ENCODE measurements around the gene BPIFB4. TPM values are rescaled to one million over a fixed set of nuclear protein-coding genes. Genes with fewer than 3 reads are reported as not detected.

BPIFB4 gene
- total RNA-seq, 1 experiment from 2014 or later = not detected

- Histone ChIP-seq H3K27me3 (no peaks in the 10 kb centered on the region), H3K36me3 (no peaks in the 10 kb centered on the region), H3K4me3 (no peak overlapping the region), H3K9me3 (no peaks in the 10 kb centered on the region)
- DNase-seq = no peak
Measured at GRCh38 chr20:33054381-33054780, 25.1 kb upstream of the BPIFB4 start.

- Histone ChIP-seq H3K4me3 (no peak overlapping the region), H3K36me3 (no peaks in the 10 kb centered on the region), H3K27me3 (no peaks in the 10 kb centered on the region), H3K9me3 (no peaks in the 10 kb centered on the region)
- DNase-seq = no peak
Measured at GRCh38 chr20:33054791-33055190, 24.7 kb upstream of the BPIFB4 start.

GRCh38 chr20:33059136-33059535 is 20.3 kb upstream of the BPIFB4 start:
- no peaks in the 10 kb centered on the region for H3K27me3 ChIP-seq
- H3K4me3 ChIP-seq = no peak overlapping the region
- H3K9me3 ChIP-seq = no peaks in the 10 kb centered on the region
- no peak for DNase-seq
- no peaks in the 10 kb centered on the region for H3K36me3 ChIP-seq

- Histone ChIP-seq H3K27me3 (no peaks in the 10 kb centered on the region), H3K4me3 (no peak overlapping the region), H3K9me3 (no peaks in the 10 kb centered on the region), H3K36me3 (no peaks in the 10 kb centered on the region)
- DNase-seq = no peak
Measured at GRCh38 chr20:33059741-33060390, 19.6 kb upstream of the BPIFB4 start.

GRCh38 chr20:33061658-33062028 is 17.8 kb upstream of the BPIFB4 start:
- no peak for DNase-seq
- Histone ChIP-seq H3K9me3 (no peaks in the 10 kb centered on the region), H3K4me3 (no peak overlapping the region), H3K27me3 (no peaks in the 10 kb centered on the region), H3K36me3 (no peaks in the 10 kb centered on the region)

- Histone ChIP-seq H3K9me3 (no peaks in the 10 kb centered on the region), H3K4me3 (no peak overlapping the region), H3K36me3 (no peaks in the 10 kb centered on the region), H3K27me3 (no peaks in the 10 kb centered on the region)
- no peak for DNase-seq
Measured at GRCh38 chr20:33062105-33062824, 17.2 kb upstream of the BPIFB4 start.

- Histone ChIP-seq H3K36me3 (no peaks in the 10 kb centered on the region), H3K27me3 (no peaks in the 10 kb centered on the region), H3K4me3 (no peak overlapping the region), H3K9me3 (no peaks in the 10 kb centered on the region)
- no peak for DNase-seq
Measured at GRCh38 chr20:33062825-33063149, 16.7 kb upstream of the BPIFB4 start.

GRCh38 chr20:33063271-33063670 is 16.2 kb upstream of the BPIFB4 start:
- Histone ChIP-seq H3K36me3 (no peaks in the 10 kb centered on the region), H3K27me3 (no peaks in the 10 kb centered on the region), H3K4me3 (no peak overlapping the region), H3K9me3 (no peaks in the 10 kb centered on the region)
- DNase-seq = no peak

- Histone ChIP-seq H3K9me3 (no peaks in the 10 kb centered on the region), H3K4me3 (no peak overlapping the region), H3K36me3 (no peaks in the 10 kb centered on the region), H3K27me3 (no peaks in the 10 kb centered on the region)
- DNase-seq = no peak
Measured at GRCh38 chr20:33064572-33065287, 14.7 kb upstream of the BPIFB4 start.

GRCh38 chr20:33065785-33066184 is 13.7 kb upstream of the BPIFB4 start:
- DNase-seq = no peak
- Histone ChIP-seq H3K9me3 (no peaks in the 10 kb centered on the region), H3K27me3 (no peaks in the 10 kb centered on the region), H3K4me3 (no peak overlapping the region), H3K36me3 (no peaks in the 10 kb centered on the region)

GRCh38 chr20:33067806-33068205 is 11.6 kb upstream of the BPIFB4 start:
- H3K9me3 ChIP-seq = no peaks in the 10 kb centered on the region
- no peaks in the 10 kb centered on the region for H3K27me3 ChIP-seq
- H3K36me3 ChIP-seq = no peaks in the 10 kb centered on the region
- no peak overlapping the region for H3K4me3 ChIP-seq
- no peak for DNase-seq

GRCh38 chr20:33068251-33068939 is 11.0 kb upstream of the BPIFB4 start:
- Histone ChIP-seq H3K36me3 (no peaks in the 10 kb centered on the region), H3K4me3 (no peak overlapping the region), H3K9me3 (no peaks in the 10 kb centered on the region), H3K27me3 (no peaks in the 10 kb centered on the region)
- no peak for DNase-seq

- Histone ChIP-seq H3K4me3 (no peak overlapping the region), H3K9me3 (no peaks in the 10 kb centered on the region), H3K27me3 (no peaks in the 10 kb centered on the region), H3K36me3 (no peaks in the 10 kb centered on the region)
- DNase-seq = no peak
Measured at GRCh38 chr20:33069673-33070072, 9.8 kb upstream of the BPIFB4 start.

- H3K27me3 ChIP-seq = no peaks in the 10 kb centered on the region
Measured at GRCh38 chr20:33070111-33071053, 9.1 kb upstream of the BPIFB4 start.

GRCh38 chr20:33071198-33071597 is 8.2 kb upstream of the BPIFB4 start:
- Histone ChIP-seq H3K36me3 (no peaks in the 10 kb centered on the region), H3K9me3 (no peaks in the 10 kb centered on the region), H3K27me3 (no peaks in the 10 kb centered on the region), H3K4me3 (no peak overlapping the region)
- DNase-seq = no peak

More at GRCh38 chr20:33070111-33071053, 9.1 kb upstream of the BPIFB4 start:
- no peaks in the 10 kb centered on the region for H3K9me3 ChIP-seq
- H3K4me3 ChIP-seq = no peak overlapping the region
- H3K36me3 ChIP-seq = no peaks in the 10 kb centered on the region
- no peak for DNase-seq

- Histone ChIP-seq H3K4me3 (no peak overlapping the region), H3K27me3 (no peaks in the 10 kb centered on the region), H3K9me3 (no peaks in the 10 kb centered on the region), H3K36me3 (no peaks in the 10 kb centered on the region)
- DNase-seq = no peak
Measured at GRCh38 chr20:33072362-33072761, 7.1 kb upstream of the BPIFB4 start.

Measured in MG63 (cell line).